ENCODE results near the gene SUPT4H1.

SUPT4H1 gene

GRCh38 chr17:58339755-58340404 lies 12.1 kb downstream of the SUPT4H1 start:
- peak in 2 of 5 experiments; percentile 28 to 80 for DNase-seq

GRCh38 chr17:58338841-58339754 lies 12.9 kb downstream of the SUPT4H1 start:
- peak in 2 of 5 experiments; percentile 32 to 87 for DNase-seq

DNA sequence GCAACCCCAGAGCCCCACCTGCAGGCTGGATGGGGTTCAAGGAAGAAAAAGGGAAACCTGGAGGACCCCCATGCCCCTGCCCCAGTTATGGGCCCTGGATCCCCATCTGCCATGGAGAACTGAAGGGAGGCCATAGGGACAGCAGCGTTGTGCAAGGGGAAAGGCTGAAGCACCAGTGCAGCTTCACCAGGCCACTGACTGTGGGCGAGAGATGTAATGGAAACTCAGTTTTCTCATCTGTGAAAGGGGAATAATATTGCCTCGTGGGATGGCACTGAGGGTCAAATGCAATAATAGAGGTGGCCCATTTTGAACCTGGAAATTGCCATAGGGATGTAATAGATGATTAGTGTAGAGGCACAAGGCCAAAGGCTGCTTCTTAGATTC lies 13.6 kb downstream of the SUPT4H1 start:
- no peak for DNase-seq

DNA sequence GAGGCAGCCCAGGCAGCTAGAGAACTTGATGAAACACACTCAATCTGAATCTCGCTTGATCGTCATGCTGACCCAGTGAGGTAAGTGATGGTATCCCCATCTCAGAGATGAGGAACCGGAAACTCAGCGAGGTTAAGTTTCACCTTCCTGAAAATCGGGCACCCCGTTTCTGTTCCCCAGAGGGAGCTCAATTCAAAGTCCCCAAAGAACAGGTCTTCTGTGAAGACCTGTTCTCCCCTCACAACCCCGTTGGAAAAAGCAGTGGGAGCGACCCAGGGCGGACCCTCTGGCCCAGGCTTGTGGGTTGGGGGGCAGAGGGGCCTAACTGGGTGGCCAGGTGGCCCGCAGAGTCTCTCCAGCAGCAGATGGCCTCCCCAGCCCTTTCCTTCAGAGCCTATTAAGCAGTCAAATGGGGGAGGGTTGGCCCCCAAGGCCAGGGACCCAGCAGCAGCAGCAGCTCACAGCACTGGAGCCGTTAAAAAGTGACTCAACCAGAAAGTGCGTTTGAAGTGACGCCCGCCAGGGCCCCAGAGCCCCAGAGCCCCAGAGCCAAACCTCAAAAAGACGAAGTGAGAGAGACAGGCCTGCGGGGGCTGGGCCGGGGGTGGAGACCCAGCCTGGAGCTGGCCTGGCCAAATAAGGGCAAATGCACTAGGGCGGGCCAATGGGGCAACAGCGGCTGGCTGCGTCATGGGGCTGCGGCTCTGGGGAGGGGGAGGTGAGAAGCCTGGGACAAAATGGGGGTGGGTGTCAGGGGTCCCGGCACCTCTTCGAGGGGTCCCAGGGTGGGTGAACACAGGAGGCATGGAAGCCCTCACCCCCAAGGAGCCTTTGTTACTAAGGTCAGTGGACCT lies 14.2 kb downstream of the SUPT4H1 start:
- peak; percentile 67 to 99 (median 87) for DNase-seq

GRCh38 chr17:58337210-58337599 lies 14.8 kb downstream of the SUPT4H1 start:
- DNase-seq, result peak in 2 of 5 experiments; percentile 65 to 88

DNA sequence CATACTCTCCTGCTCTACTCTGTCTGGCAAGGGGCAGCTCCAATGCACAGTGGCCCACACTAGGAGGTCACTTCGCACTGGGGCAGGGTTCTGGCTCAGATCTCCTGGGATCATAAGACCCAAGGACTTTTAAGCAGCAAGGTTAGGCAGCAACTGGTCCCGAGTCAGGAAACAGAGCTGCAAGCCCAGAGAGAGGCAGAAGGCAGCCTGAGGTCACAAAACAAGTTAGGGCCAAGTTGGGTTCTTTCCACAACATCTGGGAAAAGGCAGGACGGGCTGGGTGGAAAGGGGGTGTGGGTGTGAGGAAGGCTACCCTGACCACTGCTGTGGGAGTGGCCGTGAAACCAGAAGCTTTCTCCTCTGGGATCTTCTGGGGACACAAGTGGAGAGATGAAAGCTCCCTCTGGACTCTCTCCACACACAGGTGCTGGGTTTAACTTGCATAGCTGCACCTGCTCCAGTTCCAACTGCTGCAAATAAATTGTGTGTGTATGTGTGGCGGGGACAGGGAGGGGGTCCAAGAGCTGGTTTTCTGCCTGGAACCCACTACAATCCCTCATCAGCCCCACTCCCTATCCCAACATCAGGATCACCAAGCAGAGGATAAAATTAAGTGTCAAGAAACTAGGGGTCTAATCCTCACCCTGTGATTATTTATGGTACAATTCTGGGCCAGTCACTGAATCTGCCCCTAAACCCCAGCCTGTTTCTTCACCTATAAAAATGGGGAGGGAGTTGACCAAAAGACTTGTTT lies 15.4 kb downstream of the SUPT4H1 start:
- peak in 1 of 5 experiments; percentile 59 for DNase-seq

GRCh38 chr17:58335779-58336455 lies 16.1 kb downstream of the SUPT4H1 start:
- peak in 3 of 5 experiments; percentile 64 to 98 (median 79) for DNase-seq

DNA sequence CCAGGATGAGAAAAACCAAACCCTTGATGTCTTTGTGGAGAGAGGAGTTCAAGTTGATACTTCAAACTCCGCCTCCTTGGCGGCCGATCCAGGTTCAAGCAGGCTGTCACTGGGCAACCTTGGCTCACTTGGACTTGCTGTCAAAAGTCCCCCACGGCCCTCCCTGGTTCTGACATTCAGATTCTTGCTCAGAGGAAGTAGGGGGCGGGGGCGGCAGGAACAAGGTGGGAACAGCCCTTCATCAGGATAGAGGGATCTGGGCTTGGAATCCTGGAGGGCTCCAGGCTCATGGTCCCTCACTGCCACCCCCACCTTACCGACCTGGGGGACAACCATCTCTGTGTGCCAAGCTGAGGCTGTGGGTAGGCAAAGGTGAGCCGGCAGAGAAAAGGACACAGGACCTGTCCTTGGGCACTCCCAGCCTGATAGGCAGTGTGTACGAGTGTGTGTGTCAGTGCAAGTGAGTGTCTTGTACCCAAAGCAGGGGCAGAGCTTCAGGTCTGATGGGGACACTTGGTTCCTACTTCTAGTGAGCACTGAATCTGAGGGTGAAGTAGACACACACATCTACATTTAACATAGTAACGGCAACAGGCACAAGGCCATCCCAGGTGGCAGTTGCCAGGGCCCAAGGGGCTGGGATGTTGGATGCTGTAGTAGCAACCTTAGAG lies 16.8 kb downstream of the SUPT4H1 start:
- DNase-seq, result peak in 1 of 5 experiments; percentile 75

DNA sequence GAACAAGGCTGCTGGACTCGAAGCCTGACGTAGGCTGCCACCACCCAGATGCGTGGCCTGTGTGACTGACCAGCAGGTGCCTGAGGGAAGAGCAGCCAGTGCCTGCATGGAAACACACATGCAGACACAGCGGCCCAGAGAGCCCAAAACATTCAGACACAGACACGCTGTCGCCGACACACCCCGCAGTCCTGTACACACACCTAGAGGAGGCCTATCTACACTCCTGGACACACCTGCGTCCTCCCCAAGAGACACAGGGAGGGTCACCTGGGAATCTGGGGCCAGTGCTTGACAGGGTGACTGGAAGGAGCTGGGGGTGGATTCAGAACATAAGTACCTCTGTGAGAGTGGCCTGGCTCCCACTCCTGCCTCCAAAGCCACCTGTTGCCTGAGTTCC lies 17.3 kb downstream of the SUPT4H1 start:
- DNase-seq, result no peak

DNA sequence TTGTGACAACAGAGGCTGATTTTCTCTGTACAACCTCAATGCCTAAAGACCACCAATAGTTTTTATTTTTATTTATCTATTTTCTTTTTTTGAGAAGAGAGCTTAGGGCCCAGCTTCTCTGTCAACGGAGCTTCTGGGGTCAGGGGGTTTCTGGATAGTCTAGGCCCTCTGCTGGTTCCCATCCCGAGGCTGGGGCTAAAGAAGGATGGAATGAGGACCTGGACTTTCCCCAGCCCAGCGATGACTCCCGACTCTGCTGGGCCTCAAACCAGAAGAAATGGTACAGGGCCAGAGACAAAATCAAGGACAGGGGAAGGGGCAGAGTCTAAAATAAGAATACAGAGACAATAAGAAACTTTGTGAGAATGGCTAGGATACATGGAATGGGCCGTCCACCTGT lies 17.7 kb downstream of the SUPT4H1 start:
- DNase-seq, result no peak

GRCh38 chr17:58333736-58334207 lies 18.2 kb downstream of the SUPT4H1 start:
- DNase-seq, result peak in 2 of 5 experiments; percentile 41 to 81

GRCh38 chr17:58332778-58333735 lies 18.9 kb downstream of the SUPT4H1 start:
- peak in 2 of 5 experiments; percentile 52 to 88 for DNase-seq

GRCh38 chr17:58331815-58332777 lies 19.9 kb downstream of the SUPT4H1 start:
- DNase-seq, result peak; percentile 73 to 97 (median 80)

- peak in 4 of 5 experiments; percentile 54 to 88 (median 71) for DNase-seq
Observed at GRCh38 chr17:58330997-58331814, 20.8 kb downstream of the SUPT4H1 start.

- DNase-seq, result peak in 1 of 5 experiments; percentile 50
Observed at GRCh38 chr17:58330538-58330996, 21.4 kb downstream of the SUPT4H1 start.

GRCh38 chr17:58329810-58330537 lies 22.0 kb downstream of the SUPT4H1 start:
- peak in 2 of 5 experiments; percentile 24 to 87 for DNase-seq

All from T-helper 2 cell (primary cell).